ENCODE data around the gene MTERF2.

Gene MTERF2

GRCh38 chr12:106954462-106955376 lies 32.2 kb downstream of the MTERF2 start:
- DNase-seq (ENCODE audit: low read depth) = no peak
- TF ChIP-seq, protein P1, sequence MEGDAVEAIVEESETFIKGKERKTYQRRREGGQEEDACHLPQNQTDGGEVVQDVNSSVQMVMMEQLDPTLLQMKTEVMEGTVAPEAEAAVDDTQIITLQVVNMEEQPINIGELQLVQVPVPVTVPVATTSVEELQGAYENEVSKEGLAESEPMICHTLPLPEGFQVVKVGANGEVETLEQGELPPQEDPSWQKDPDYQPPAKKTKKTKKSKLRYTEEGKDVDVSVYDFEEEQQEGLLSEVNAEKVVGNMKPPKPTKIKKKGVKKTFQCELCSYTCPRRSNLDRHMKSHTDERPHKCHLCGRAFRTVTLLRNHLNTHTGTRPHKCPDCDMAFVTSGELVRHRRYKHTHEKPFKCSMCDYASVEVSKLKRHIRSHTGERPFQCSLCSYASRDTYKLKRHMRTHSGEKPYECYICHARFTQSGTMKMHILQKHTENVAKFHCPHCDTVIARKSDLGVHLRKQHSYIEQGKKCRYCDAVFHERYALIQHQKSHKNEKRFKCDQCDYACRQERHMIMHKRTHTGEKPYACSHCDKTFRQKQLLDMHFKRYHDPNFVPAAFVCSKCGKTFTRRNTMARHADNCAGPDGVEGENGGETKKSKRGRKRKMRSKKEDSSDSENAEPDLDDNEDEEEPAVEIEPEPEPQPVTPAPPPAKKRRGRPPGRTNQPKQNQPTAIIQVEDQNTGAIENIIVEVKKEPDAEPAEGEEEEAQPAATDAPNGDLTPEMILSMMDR (IDR thresholded peaks at IDR 0.05; ENCODE audit: insufficient read depth, low read depth, low read length, missing control alignments) = no peak

GRCh38 chr12:106953352-106954250 lies 33.3 kb downstream of the MTERF2 start:
- TF ChIP-seq, protein P1 (IDR thresholded peaks at IDR 0.05; ENCODE audit: insufficient read depth, low read depth, low read length, missing control alignments) = no peak
- no peak for DNase-seq (ENCODE audit: low read depth)
- no peak overlapping the region for H3K4me3 ChIP-seq (ENCODE audit: low read length)

More at GRCh38 chr12:106954462-106955376, 32.2 kb downstream of the MTERF2 start:
- H3K4me3 ChIP-seq (ENCODE audit: low read length) = peak overlapping the region; percentile 90

GRCh38 chr12:106950591-106950990 lies 36.4 kb downstream of the MTERF2 start:
- H3K4me3 ChIP-seq (ENCODE audit: low read length) = no peak overlapping the region
- DNase-seq (ENCODE audit: low read depth) = no peak
- TF ChIP-seq, protein P1 (IDR thresholded peaks at IDR 0.05; ENCODE audit: insufficient read depth, low read depth, low read length, missing control alignments) = no peak

GRCh38 chr12:106947461-106947860 lies 39.5 kb downstream of the MTERF2 start:
- TF ChIP-seq, protein P1 (IDR thresholded peaks at IDR 0.05; ENCODE audit: insufficient read depth, low read depth, low read length, missing control alignments) = no peak
- no peak for DNase-seq (ENCODE audit: low read depth)
- no peak overlapping the region for H3K4me3 ChIP-seq (ENCODE audit: low read length)

DNA sequence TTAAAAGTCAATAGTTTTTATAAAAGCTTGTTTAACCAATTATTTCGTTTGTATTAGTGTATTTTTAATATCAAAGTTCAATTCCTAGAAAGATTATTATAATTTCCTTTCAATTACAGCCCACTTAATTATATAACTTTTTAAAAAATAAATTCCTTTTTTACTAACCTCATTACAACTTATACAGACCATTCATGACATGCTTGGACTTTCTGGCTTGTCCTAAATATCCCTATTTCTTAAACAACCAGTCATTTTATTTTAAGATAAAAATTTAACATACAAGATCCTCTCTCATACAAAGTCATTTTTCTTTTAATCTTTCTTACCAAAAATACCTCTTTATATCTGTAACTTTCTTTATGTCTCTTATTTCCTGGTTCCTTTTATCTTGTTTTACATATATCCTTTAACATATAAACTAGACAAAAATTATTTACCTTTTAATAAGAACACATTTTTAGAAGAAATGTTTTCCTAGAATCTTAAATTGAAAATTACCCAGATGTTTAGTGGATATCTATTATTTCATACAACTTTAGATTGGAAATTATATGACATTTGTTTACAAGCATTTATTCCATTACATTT lies 41.6 kb downstream of the MTERF2 start:
- TF ChIP-seq, protein P1 (IDR thresholded peaks at IDR 0.05; ENCODE audit: insufficient read depth, low read depth, low read length, missing control alignments) = no peak
- H3K4me3 ChIP-seq (ENCODE audit: low read length) = no peak overlapping the region
- no peak for DNase-seq (ENCODE audit: low read depth)

- H3K4me3 ChIP-seq (ENCODE audit: low read length) = no peak overlapping the region
- no peak for DNase-seq (ENCODE audit: low read depth)
- TF ChIP-seq, protein P1 (IDR thresholded peaks at IDR 0.05; ENCODE audit: insufficient read depth, low read depth, low read length, missing control alignments) = no peak
Measured at GRCh38 chr12:106942775-106943174, 44.2 kb downstream of the MTERF2 start.

Measured in epithelial cell of esophagus (primary cell).